Keratinocyte (primary cell): ENCODE data around the gene CRTC3. TPM values are rescaled to one million over a fixed set of nuclear protein-coding genes. Genes with fewer than 3 reads are reported as not detected.

Experiments
- DNase-seq: peaks from one replicate; pipeline ENCODE4 v3.0.0-alpha.2; 2011; ENCODE audit warnings: low read depth, missing footprints, low spot score
- FAIRE-seq: peaks from 2 replicates; lab custom pipeline; 2011; peaks lifted over from hg19 to GRCh38; lab: Jason Lieb, UNC
- H2AFZ ChIP-seq: 2 replicates; pipeline ENCODE4 v1.6.0; 2012; ENCODE audit warnings: low read length, control low read depth, inconsistent platforms; ENCODE audit not compliant: control insufficient read depth
- H3K27ac ChIP-seq: 2 replicates; pipeline ENCODE4 v1.5.1; 2011; ENCODE audit warnings: low read length; ENCODE audit not compliant: control insufficient read depth, insufficient read depth
- H3K27me3 ChIP-seq: 3 replicates; pipeline ENCODE4 v1.6.0; 2011; ENCODE audit warnings: low read length; ENCODE audit not compliant: control insufficient read depth, insufficient read depth; ENCODE audit errors: extremely low read depth
- H3K36me3 ChIP-seq, 2 experiments: 2 replicates in 1 of 2; 3 replicates in 1 of 2; pipeline ENCODE4 v1.5.1; 2011; ENCODE audit warnings: low read length in 2 of 2, mild to moderate bottlenecking in 1 of 2; ENCODE audit not compliant: control insufficient read depth in 2 of 2, insufficient read depth in 2 of 2; ENCODE audit errors: extremely low read depth in 1 of 2
- H3K4me1 ChIP-seq: 3 replicates; pipeline ENCODE4 v1.5.1; 2011; ENCODE audit warnings: low read length; ENCODE audit not compliant: control insufficient read depth, insufficient read depth; ENCODE audit errors: extremely low read depth
- H3K4me2 ChIP-seq: 3 replicates; pipeline ENCODE4 v1.6.0; 2011; ENCODE audit warnings: low read depth, low read length; ENCODE audit not compliant: control insufficient read depth, insufficient read depth; ENCODE audit errors: extremely low read depth
- H3K4me3 ChIP-seq, 3 experiments: fragments of 200-600 bp in 1 of 3; sonication (generic) in 1 of 3; 2 replicates in 2 of 3; 3 replicates in 1 of 3; pipeline ENCODE4 v1.5.1; 2011 to 2016; ENCODE audit warnings: low read length in 3 of 3, mild to moderate bottlenecking in 3 of 3, control low read depth in 2 of 3, inconsistent platforms in 1 of 3, low read depth in 1 of 3, mixed read lengths in 1 of 3, mixed run types in 1 of 3, moderate library complexity in 1 of 3; ENCODE audit not compliant: control insufficient read depth in 2 of 3, insufficient read depth in 2 of 3; ENCODE audit errors: extremely low read depth in 1 of 3
- H3K79me2 ChIP-seq: 2 replicates; pipeline ENCODE4 v1.6.0; 2012; ENCODE audit warnings: low read length; ENCODE audit not compliant: control insufficient read depth, insufficient read depth
- H3K9ac ChIP-seq: 3 replicates; pipeline ENCODE4 v1.6.0; 2011; ENCODE audit warnings: low read length; ENCODE audit not compliant: control insufficient read depth, insufficient read depth; ENCODE audit errors: extremely low read depth
- H3K9me1 ChIP-seq: 3 replicates; pipeline ENCODE4 v1.6.0; 2011; ENCODE audit warnings: low read length; ENCODE audit not compliant: control insufficient read depth, insufficient read depth; ENCODE audit errors: extremely low read depth
- H3K9me3 ChIP-seq: 2 replicates; pipeline ENCODE4 v1.5.1; 2012; ENCODE audit warnings: low read depth, low read length; ENCODE audit not compliant: control insufficient read depth
- H4K20me1 ChIP-seq: 3 replicates; pipeline ENCODE4 v1.6.0; 2011; ENCODE audit warnings: low read length; ENCODE audit not compliant: control insufficient read depth, insufficient read depth; ENCODE audit errors: extremely low read depth
- EZH2 ChIP-seq: IDR thresholded peaks from one replicate; pipeline ENCODE4 v1.6.1; 2012; ENCODE audit warnings: inconsistent platforms, mild to moderate bottlenecking, low read length, moderate library complexity
- dilution Hi-C: fragments of 300-500 bp; cut with MboI; formaldehyde crosslinking; loops from one replicate; pipeline ENCODE4 v1.7.0; 2020; ENCODE audit warnings: low sequenced_read_pairs; ENCODE audit not compliant: extremely low pct_ligation_motif_present
- polyA plus RNA-seq, 5 experiments: library from polyadenylated mRNA; depleted of rRNA in 3 of 5; stranded (reverse) in 3 of 5; stranded (forward) in 1 of 5; unstranded in 1 of 5; fragments of >200 nt; gene quantifications; 1 replicate in 1 of 5; 2 replicates in 3 of 5; 3 replicates in 1 of 5; pipeline versions ENCODE4 v1.2.1 to v1.2.3, GENCODE V29; 2011 to 2012; ENCODE audit warnings: missing spikeins in 2 of 5, low read depth in 1 of 5, low replicate concordance in 1 of 5
- TF ChIP-seq, protein P1 (sequence below), 3 experiments: IDR thresholded peaks in 1 of 3; conservative IDR thresholded peaks in 1 of 3; optimal IDR thresholded peaks in 1 of 3; 2 replicates in 2 of 3; 3 replicates in 1 of 3; pipeline versions ENCODE3 to v1.5.1; 2011; ENCODE audit warnings: low read length in 3 of 3, mild to moderate bottlenecking in 3 of 3, moderate library complexity in 2 of 3, control low read depth in 1 of 3, inconsistent platforms in 1 of 3; ENCODE audit not compliant: insufficient read depth in 2 of 3; ENCODE audit errors: extremely low read depth in 1 of 3

CRTC3 gene
- polyA plus RNA-seq, 1 donor (not counting 4 experiments of a cell fraction or from before 2014, with no cell fraction given): 11.9 TPM

DNA sequence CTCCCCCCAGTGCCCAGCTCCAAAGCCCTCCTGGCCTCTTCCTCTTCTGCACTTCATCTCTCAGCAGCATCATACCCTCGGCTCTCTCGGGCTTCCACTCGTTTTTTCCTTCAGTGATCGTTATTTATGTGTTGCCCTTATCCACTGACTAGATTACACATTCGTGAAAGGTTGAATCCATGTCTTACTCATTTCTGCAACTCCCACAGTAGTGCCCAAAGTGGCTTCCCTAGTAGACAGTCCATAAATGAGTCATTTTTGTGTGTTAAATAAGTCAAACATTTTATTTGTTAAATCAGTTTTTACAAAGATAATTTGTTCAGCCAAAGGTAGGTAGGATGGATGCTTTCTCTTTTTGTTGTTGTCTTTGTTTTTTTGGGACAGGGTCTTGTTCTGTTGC is 87.4 kb downstream of the CRTC3 start:
- DNase-seq: no peak

GRCh38 chr15:90617668-90618097 is 88.0 kb downstream of the CRTC3 start:
- no peaks in the 10 kb centered on the region for H3K4me1 ChIP-seq
- H3K36me3 ChIP-seq: peaks cover 4 to 11% of the 10 kb centered on the region in 2 experiments
- H3K27ac ChIP-seq: no peak overlapping the region
- FAIRE-seq: no peak
- H3K27me3 ChIP-seq: no peaks in the 10 kb centered on the region
- H4K20me1 ChIP-seq: no peaks in the 10 kb centered on the region
- no peaks in the 10 kb centered on the region for H3K9me3 ChIP-seq
- no peak overlapping the region for H3K4me2 ChIP-seq
- dilution Hi-C loops: no loop called here
- H3K9me1 ChIP-seq: no peaks in the 10 kb centered on the region
- TF ChIP-seq, protein P1, sequence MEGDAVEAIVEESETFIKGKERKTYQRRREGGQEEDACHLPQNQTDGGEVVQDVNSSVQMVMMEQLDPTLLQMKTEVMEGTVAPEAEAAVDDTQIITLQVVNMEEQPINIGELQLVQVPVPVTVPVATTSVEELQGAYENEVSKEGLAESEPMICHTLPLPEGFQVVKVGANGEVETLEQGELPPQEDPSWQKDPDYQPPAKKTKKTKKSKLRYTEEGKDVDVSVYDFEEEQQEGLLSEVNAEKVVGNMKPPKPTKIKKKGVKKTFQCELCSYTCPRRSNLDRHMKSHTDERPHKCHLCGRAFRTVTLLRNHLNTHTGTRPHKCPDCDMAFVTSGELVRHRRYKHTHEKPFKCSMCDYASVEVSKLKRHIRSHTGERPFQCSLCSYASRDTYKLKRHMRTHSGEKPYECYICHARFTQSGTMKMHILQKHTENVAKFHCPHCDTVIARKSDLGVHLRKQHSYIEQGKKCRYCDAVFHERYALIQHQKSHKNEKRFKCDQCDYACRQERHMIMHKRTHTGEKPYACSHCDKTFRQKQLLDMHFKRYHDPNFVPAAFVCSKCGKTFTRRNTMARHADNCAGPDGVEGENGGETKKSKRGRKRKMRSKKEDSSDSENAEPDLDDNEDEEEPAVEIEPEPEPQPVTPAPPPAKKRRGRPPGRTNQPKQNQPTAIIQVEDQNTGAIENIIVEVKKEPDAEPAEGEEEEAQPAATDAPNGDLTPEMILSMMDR (optimal IDR thresholded peaks at IDR 0.05 in 1 of 3, IDR thresholded peaks at IDR 0.05 in 1 of 3, conservative IDR thresholded peaks at IDR 0.05 in 1 of 3; ENCODE audit: extremely low read depth in 1 of 3, insufficient read depth in 2 of 3, low read length in 3 of 3): no peak
- TF ChIP-seq EZH2: no peak
- DNase-seq: no peak
- no peak overlapping the region for H2AFZ ChIP-seq
- H3K4me3 ChIP-seq: no peak overlapping the region
- H3K79me2 ChIP-seq: no peaks in the 10 kb centered on the region
- no peak overlapping the region for H3K9ac ChIP-seq

More for the DNA sequence above, 87.4 kb downstream of the CRTC3 start:
- Histone ChIP-seq H3K9me3 (no peaks in the 10 kb centered on the region), H3K9me1 (no peaks in the 10 kb centered on the region), H3K79me2 (no peaks in the 10 kb centered on the region), H3K4me2 (no peak overlapping the region), H3K9ac (no peak overlapping the region), H3K36me3 (peaks cover 6 to 11% of the 10 kb centered on the region in 2 experiments), H3K27ac (no peak overlapping the region), H4K20me1 (no peaks in the 10 kb centered on the region), H3K4me3 (no peak overlapping the region), H2AFZ (no peak overlapping the region), H3K27me3 (no peaks in the 10 kb centered on the region), H3K4me1 (no peaks in the 10 kb centered on the region)
- no peak for FAIRE-seq
- TF ChIP-seq, protein P1 (optimal IDR thresholded peaks at IDR 0.05 in 1 of 3, IDR thresholded peaks at IDR 0.05 in 1 of 3, conservative IDR thresholded peaks at IDR 0.05 in 1 of 3; ENCODE audit: extremely low read depth in 1 of 3, insufficient read depth in 2 of 3, low read length in 3 of 3): peak in 1 of 3 experiments; percentile 1
- TF ChIP-seq EZH2: no peak
- dilution Hi-C loops: no loop called here
